GM12875 (cell line): ENCODE data around the gene UBTFL1.
"Not testable (repeated sequence)": the region's sequence is repeated elsewhere in the genome, so short reads cannot be mapped to it uniquely, and the experiment has no call there.

ENCODE experiments used
- H3K4me3 ChIP-seq: one replicate; pipeline ENCODE4 v1.5.1; 2011; ENCODE audit warnings: low read depth, low read length, control low read depth
- CTCF ChIP-seq: IDR thresholded peaks from 2 replicates; pipeline ENCODE4 v1.5.1; 2011; ENCODE audit warnings: low read depth, mild to moderate bottlenecking, control low read depth, inconsistent platforms, low read length, moderate library complexity, borderline replicate concordance; ENCODE audit not compliant: insufficient read depth

UBTFL1 gene

GRCh38 chr11:90085650-90086049 is at the start of gene UBTFL1:
Gene UBTFL1, plus strand, starts transcription at chr11:90085950. Its CDS starts 0 bp downstream, at chr11:90085950.
- H3K4me3 ChIP-seq = not testable (repeated sequence)

GRCh38 chr11:90051591-90052209 is 34.0 kb upstream of the UBTFL1 start:
- H3K4me3 ChIP-seq = not testable (repeated sequence)

GRCh38 chr11:90052311-90052710 is 33.4 kb upstream of the UBTFL1 start:
- H3K4me3 ChIP-seq = not testable (repeated sequence)

GRCh38 chr11:90053545-90053944 is 32.2 kb upstream of the UBTFL1 start:
- H3K4me3 ChIP-seq = not testable (repeated sequence)

- H3K4me3 ChIP-seq = not testable (repeated sequence)
These were observed 3.0 kb downstream of the UBTFL1 start for GRCh38 chr11:90088731-90089130.

GRCh38 chr11:90095230-90095924 is 9.6 kb downstream of the UBTFL1 start:
- not testable (repeated sequence) for H3K4me3 ChIP-seq

- H3K4me3 ChIP-seq = not testable (repeated sequence)
These were observed 12.5 kb downstream of the UBTFL1 start for GRCh38 chr11:90098261-90098660.

- H3K4me3 ChIP-seq = no peak overlapping the region
- TF ChIP-seq CTCF = no peak
These were observed 14.7 kb downstream of the UBTFL1 start for GRCh38 chr11:90100431-90100830.

- TF ChIP-seq CTCF = no peak
- no peak overlapping the region for H3K4me3 ChIP-seq
These were observed 27.8 kb downstream of the UBTFL1 start for GRCh38 chr11:90113541-90113940.

GRCh38 chr11:90120191-90120590 is 34.4 kb downstream of the UBTFL1 start:
- no peak overlapping the region for H3K4me3 ChIP-seq
- no peak for TF ChIP-seq CTCF

- TF ChIP-seq CTCF = no peak
- no peak overlapping the region for H3K4me3 ChIP-seq
These were observed 38.6 kb downstream of the UBTFL1 start for GRCh38 chr11:90124371-90124770.
